Measurements from ENCODE around the gene MED23. TPM values are rescaled to one million over a fixed set of nuclear protein-coding genes. Genes with fewer than 3 reads are reported as not detected.

The MED23 gene
- polyA plus RNA-seq, 3 donors: 4.5 to 21.9 (median 7.9) TPM

- Histone ChIP-seq H3K4me3 (replicated peaks in 1 of 3; ENCODE audit: low read depth in 2 of 3, low read length in 3 of 3) (no peak overlapping the region), H3K27me3 (ENCODE audit: control insufficient read depth in 2 of 2, insufficient read depth in 2 of 2, low read length in 2 of 2) (no peaks in the 10 kb centered on the region), H3K4me2 (replicated peaks; ENCODE audit: extremely low read depth, low read length, poor library complexity, severe bottlenecking) (no peak overlapping the region), H3K9ac (ENCODE audit: insufficient read depth, low read length, poor library complexity, severe bottlenecking) (no peak overlapping the region), H3K27ac (ENCODE audit: low read depth in 1 of 2, low read length in 2 of 2) (no peak overlapping the region), H3K36me3 (replicated peaks in 1 of 2; ENCODE audit: control insufficient read depth in 1 of 2, insufficient read depth in 2 of 2, low read length in 2 of 2) (no peaks in the 10 kb centered on the region), H3K79me2 (ENCODE audit: insufficient read depth, low read length) (no peaks in the 10 kb centered on the region), H2AFZ (ENCODE audit: insufficient read depth, low read depth, low read length, poor library complexity, severe bottlenecking) (no peak overlapping the region), H3K4me1 (ENCODE audit: control insufficient read depth in 1 of 2, insufficient read depth in 2 of 2, low read length in 2 of 2) (no peaks in the 10 kb centered on the region), H4K20me1 (ENCODE audit: insufficient read depth, low read length) (no peaks in the 10 kb centered on the region), H3K9me3 (replicated peaks in 1 of 2; ENCODE audit: control insufficient read depth in 1 of 2, insufficient read depth in 1 of 2, low read length in 2 of 2) (no peaks in the 10 kb centered on the region)
- no peak for TF ChIP-seq CTCF (IDR thresholded peaks at IDR 0.05)
- no peak overlapping the region for H3K4me3 Mint-ChIP-seq
- peaks cover 0 to 4% (median 0%) of the 10 kb centered on the region in 7 donors for H3K9me3 Mint-ChIP-seq
- peaks cover 4% of the 10 kb centered on the region for H3K4me1 Mint-ChIP-seq
- no peaks in the 10 kb centered on the region for H3K36me3 Mint-ChIP-seq
- H3K27me3 Mint-ChIP-seq (ENCODE audit: low read depth in 3 of 3): peaks cover 0 to 1% (median 0%) of the 10 kb centered on the region in 3 donors
- WGBS (ENCODE audit: insufficient coverage): no CpG with 5 or more reads among the region's 2 CpGs
- DNase-seq: no peak
- no peak overlapping the region for H3K27ac Mint-ChIP-seq
- intact Hi-C loops (cut with micrococcal nuclease): no loop called here
Observed at GRCh38 chr6:131655951-131656350, 27.9 kb upstream of the MED23 start.

- Mint-ChIP-seq H3K36me3 (no peaks in the 10 kb centered on the region), H3K27ac (no peak overlapping the region)
Observed at GRCh38 chr6:131655387-131655786, 27.3 kb upstream of the MED23 start.

More at GRCh38 chr6:131655387-131655786, 27.3 kb upstream of the MED23 start:
- peaks cover 3% of the 10 kb centered on the region for H3K4me1 Mint-ChIP-seq
- peaks cover 0 to 4% (median 0%) of the 10 kb centered on the region in 7 donors for H3K9me3 Mint-ChIP-seq
- no peak overlapping the region for H3K4me3 ChIP-seq (replicated peaks in 1 of 3; ENCODE audit: low read depth in 2 of 3, low read length in 3 of 3)
- no peak overlapping the region for H3K9ac ChIP-seq (ENCODE audit: insufficient read depth, low read length, poor library complexity, severe bottlenecking)
- no peak overlapping the region for H3K27ac ChIP-seq (ENCODE audit: low read depth in 1 of 2, low read length in 2 of 2)
- no peak for TF ChIP-seq CTCF (IDR thresholded peaks at IDR 0.05)
- no peaks in the 10 kb centered on the region for H4K20me1 ChIP-seq (ENCODE audit: insufficient read depth, low read length)
- H3K79me2 ChIP-seq (ENCODE audit: insufficient read depth, low read length): no peaks in the 10 kb centered on the region
- no peak overlapping the region for H2AFZ ChIP-seq (ENCODE audit: insufficient read depth, low read depth, low read length, poor library complexity, severe bottlenecking)
- H3K9me3 ChIP-seq (replicated peaks in 1 of 2; ENCODE audit: control insufficient read depth in 1 of 2, insufficient read depth in 1 of 2, low read length in 2 of 2): no peaks in the 10 kb centered on the region
- peaks cover 0 to 3% (median 0%) of the 10 kb centered on the region in 3 donors for H3K27me3 Mint-ChIP-seq (ENCODE audit: low read depth in 3 of 3)
- H3K4me1 ChIP-seq (ENCODE audit: control insufficient read depth in 1 of 2, insufficient read depth in 2 of 2, low read length in 2 of 2): no peaks in the 10 kb centered on the region
- no CpG with 5 or more reads among the region's 3 CpGs for WGBS (ENCODE audit: insufficient coverage)
- H3K27me3 ChIP-seq (ENCODE audit: control insufficient read depth in 2 of 2, insufficient read depth in 2 of 2, low read length in 2 of 2): no peaks in the 10 kb centered on the region
- no peak for DNase-seq
- H3K4me3 Mint-ChIP-seq: no peak overlapping the region
- intact Hi-C loops (cut with micrococcal nuclease): no loop called here
- no peak overlapping the region for H3K4me2 ChIP-seq (replicated peaks; ENCODE audit: extremely low read depth, low read length, poor library complexity, severe bottlenecking)
- no peaks in the 10 kb centered on the region for H3K36me3 ChIP-seq (replicated peaks in 1 of 2; ENCODE audit: control insufficient read depth in 1 of 2, insufficient read depth in 2 of 2, low read length in 2 of 2)
